NB4 (cell line): Measurements from ENCODE around the gene CHRM2.

Source experiments
- POLR2A ChIP-seq: IDR thresholded peaks from 2 replicates; pipeline ENCODE4 v1.6.1; 2011; ENCODE audit warnings: mild to moderate bottlenecking; ENCODE audit not compliant: insufficient read length; ENCODE audit errors: extremely low read depth
- TF ChIP-seq, protein P1 (sequence below): IDR thresholded peaks from one replicate; pipeline ENCODE4 v1.5.1; 2012; ENCODE audit warnings: low read depth, low read length

DNA sequence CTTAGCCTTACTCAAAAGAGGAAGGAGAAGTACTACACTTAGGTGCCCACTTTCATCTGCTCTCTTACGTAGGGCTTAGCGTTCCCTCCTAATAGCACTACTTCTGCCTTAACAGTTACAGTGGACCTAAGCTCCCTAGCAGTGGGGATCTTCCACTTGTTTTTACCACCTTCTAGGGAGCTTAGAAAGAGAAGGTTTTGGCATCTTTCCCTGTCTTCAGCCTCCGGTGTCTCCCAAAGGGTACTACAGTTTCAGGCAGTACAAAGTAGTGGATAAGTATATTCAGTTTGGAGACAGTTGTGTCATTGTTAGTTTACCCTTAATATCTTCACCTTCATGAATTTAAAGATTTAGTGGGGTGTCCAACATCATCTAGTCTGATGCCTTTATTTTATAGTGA lies 14.6 kb downstream of the CHRM2 start:
- TF ChIP-seq, protein P1, sequence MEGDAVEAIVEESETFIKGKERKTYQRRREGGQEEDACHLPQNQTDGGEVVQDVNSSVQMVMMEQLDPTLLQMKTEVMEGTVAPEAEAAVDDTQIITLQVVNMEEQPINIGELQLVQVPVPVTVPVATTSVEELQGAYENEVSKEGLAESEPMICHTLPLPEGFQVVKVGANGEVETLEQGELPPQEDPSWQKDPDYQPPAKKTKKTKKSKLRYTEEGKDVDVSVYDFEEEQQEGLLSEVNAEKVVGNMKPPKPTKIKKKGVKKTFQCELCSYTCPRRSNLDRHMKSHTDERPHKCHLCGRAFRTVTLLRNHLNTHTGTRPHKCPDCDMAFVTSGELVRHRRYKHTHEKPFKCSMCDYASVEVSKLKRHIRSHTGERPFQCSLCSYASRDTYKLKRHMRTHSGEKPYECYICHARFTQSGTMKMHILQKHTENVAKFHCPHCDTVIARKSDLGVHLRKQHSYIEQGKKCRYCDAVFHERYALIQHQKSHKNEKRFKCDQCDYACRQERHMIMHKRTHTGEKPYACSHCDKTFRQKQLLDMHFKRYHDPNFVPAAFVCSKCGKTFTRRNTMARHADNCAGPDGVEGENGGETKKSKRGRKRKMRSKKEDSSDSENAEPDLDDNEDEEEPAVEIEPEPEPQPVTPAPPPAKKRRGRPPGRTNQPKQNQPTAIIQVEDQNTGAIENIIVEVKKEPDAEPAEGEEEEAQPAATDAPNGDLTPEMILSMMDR, result no peak
- TF ChIP-seq POLR2A, result no peak
